HG02884 (cell line): ENCODE results near the gene SFT2D3.

Experiments used
- ATAC-seq: cut with Tn5 transposase; IDR thresholded peaks from one replicate; pipeline ENCODE4 v1.9.1; 2021; ENCODE audit warnings: mild to moderate bottlenecking, moderate library complexity; ENCODE audit not compliant: unreplicated experiment

Gene SFT2D3

GRCh38 chr2:127664065-127664894 lies 37.0 kb upstream of the SFT2D3 start:
- no peak for ATAC-seq

- no peak for ATAC-seq
Measured at GRCh38 chr2:127664895-127665225, 36.4 kb upstream of the SFT2D3 start.

GRCh38 chr2:127665267-127665893 lies 35.9 kb upstream of the SFT2D3 start:
- ATAC-seq = no peak

- ATAC-seq = no peak
Measured at GRCh38 chr2:127669056-127669455, 32.2 kb upstream of the SFT2D3 start.

- ATAC-seq = no peak
Measured at GRCh38 chr2:127670055-127670956, 31.0 kb upstream of the SFT2D3 start.

- ATAC-seq = no peak
Measured at GRCh38 chr2:127670957-127671290, 30.4 kb upstream of the SFT2D3 start.

- ATAC-seq = no peak
Measured at GRCh38 chr2:127671557-127672302, 29.6 kb upstream of the SFT2D3 start.

- ATAC-seq = no peak
Measured at GRCh38 chr2:127672341-127673224, 28.7 kb upstream of the SFT2D3 start.

- no peak for ATAC-seq
Measured at GRCh38 chr2:127673291-127674069, 27.8 kb upstream of the SFT2D3 start.

GRCh38 chr2:127674241-127675209 lies 26.8 kb upstream of the SFT2D3 start:
- no peak for ATAC-seq

- no peak for ATAC-seq
Measured at GRCh38 chr2:127675331-127676261, 25.7 kb upstream of the SFT2D3 start, which contains the start of gene LIMS2. Gene LIMS2 (minus strand): TSS chr2:127675530. CDS start chr2:127675024, 506 bp downstream.

- ATAC-seq = no peak
Measured at GRCh38 chr2:127676906-127677305, 24.4 kb upstream of the SFT2D3 start.

GRCh38 chr2:127678531-127678930 lies 22.8 kb upstream of the SFT2D3 start:
- no peak for ATAC-seq

- no peak for ATAC-seq
Measured at GRCh38 chr2:127678991-127679390, 22.3 kb upstream of the SFT2D3 start.

- ATAC-seq = no peak
Measured at GRCh38 chr2:127679680-127680361, 21.5 kb upstream of the SFT2D3 start.

- ATAC-seq = no peak
Measured at GRCh38 chr2:127680706-127681287, 20.5 kb upstream of the SFT2D3 start.
